ENCODE data around the gene HAS3. TPM values are rescaled to one million over a fixed set of nuclear protein-coding genes. Genes with fewer than 3 reads are reported as not detected.

Gene HAS3
- total RNA-seq, 1 experiment from 2014 or later = 6.9 TPM

DNA sequence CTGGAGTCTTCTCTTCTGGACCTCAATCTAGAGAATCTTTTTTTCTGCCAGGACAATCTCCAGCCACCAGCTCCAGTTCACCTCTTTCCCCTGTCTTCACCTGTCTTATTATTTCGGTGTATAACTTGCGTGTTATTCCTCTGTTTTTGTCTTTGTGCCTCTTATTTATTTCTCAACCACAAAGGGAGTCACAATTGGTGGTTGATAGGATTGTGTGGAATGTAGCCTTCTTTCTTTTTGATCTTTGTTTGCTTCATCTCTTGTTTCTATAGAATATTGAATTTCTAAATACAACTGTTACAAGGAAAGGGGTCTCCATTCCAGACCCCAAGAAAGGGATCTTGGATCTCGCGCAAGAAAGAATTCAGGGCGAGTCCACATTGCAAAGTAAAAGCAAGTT lies 35.9 kb upstream of the HAS3 start:
- Histone ChIP-seq H3K4me3 (ENCODE audit: low read depth in 2 of 2, low read length in 2 of 2) (no peak overlapping the region), H3K27me3 (ENCODE audit: control insufficient read depth, insufficient read depth, low read length) (no peaks in the 10 kb centered on the region), H3K27ac (ENCODE audit: low read length) (no peak overlapping the region), H3K9me3 (ENCODE audit: control insufficient read depth, insufficient read depth, low read depth, low read length) (no peaks in the 10 kb centered on the region), H3K36me3 (ENCODE audit: control insufficient read depth, insufficient read depth, low read length) (no peaks in the 10 kb centered on the region), H3K4me1 (ENCODE audit: control insufficient read depth, insufficient read depth, low read length) (peaks cover 22% of the 10 kb centered on the region)
- ATAC-seq (no peak), DNase-seq (ENCODE audit: low read depth, low spot score) (no peak)
- CTCF ChIA-PET = no interaction called here
- BruUV-seq (replicated peaks) = no TSS peak
- in situ Hi-C loops (cut with HindIII; ENCODE audit: low pct_unique_long_range_greater_than_20kb, low sequenced_read_pairs) = no loop called here
- POLR2A ChIA-PET = interaction anchor here (0.7 kb wide), 1 partner anchor 199 kb away, joined by 7 read pairs; no protein-coding TSS in a partner anchor
- TF ChIP-seq SIN3A (IDR thresholded peaks at IDR 0.05; ENCODE audit: borderline replicate concordance, insufficient read depth, low read depth, low read length) = no peak
- TF ChIP-seq, protein P1, sequence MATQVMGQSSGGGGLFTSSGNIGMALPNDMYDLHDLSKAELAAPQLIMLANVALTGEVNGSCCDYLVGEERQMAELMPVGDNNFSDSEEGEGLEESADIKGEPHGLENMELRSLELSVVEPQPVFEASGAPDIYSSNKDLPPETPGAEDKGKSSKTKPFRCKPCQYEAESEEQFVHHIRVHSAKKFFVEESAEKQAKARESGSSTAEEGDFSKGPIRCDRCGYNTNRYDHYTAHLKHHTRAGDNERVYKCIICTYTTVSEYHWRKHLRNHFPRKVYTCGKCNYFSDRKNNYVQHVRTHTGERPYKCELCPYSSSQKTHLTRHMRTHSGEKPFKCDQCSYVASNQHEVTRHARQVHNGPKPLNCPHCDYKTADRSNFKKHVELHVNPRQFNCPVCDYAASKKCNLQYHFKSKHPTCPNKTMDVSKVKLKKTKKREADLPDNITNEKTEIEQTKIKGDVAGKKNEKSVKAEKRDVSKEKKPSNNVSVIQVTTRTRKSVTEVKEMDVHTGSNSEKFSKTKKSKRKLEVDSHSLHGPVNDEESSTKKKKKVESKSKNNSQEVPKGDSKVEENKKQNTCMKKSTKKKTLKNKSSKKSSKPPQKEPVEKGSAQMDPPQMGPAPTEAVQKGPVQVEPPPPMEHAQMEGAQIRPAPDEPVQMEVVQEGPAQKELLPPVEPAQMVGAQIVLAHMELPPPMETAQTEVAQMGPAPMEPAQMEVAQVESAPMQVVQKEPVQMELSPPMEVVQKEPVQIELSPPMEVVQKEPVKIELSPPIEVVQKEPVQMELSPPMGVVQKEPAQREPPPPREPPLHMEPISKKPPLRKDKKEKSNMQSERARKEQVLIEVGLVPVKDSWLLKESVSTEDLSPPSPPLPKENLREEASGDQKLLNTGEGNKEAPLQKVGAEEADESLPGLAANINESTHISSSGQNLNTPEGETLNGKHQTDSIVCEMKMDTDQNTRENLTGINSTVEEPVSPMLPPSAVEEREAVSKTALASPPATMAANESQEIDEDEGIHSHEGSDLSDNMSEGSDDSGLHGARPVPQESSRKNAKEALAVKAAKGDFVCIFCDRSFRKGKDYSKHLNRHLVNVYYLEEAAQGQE (IDR thresholded peaks at IDR 0.05; ENCODE audit: insufficient read depth in 1 of 2, low read depth in 2 of 2, low read length in 1 of 2) = no peak
- TF ChIP-seq, protein P2, sequence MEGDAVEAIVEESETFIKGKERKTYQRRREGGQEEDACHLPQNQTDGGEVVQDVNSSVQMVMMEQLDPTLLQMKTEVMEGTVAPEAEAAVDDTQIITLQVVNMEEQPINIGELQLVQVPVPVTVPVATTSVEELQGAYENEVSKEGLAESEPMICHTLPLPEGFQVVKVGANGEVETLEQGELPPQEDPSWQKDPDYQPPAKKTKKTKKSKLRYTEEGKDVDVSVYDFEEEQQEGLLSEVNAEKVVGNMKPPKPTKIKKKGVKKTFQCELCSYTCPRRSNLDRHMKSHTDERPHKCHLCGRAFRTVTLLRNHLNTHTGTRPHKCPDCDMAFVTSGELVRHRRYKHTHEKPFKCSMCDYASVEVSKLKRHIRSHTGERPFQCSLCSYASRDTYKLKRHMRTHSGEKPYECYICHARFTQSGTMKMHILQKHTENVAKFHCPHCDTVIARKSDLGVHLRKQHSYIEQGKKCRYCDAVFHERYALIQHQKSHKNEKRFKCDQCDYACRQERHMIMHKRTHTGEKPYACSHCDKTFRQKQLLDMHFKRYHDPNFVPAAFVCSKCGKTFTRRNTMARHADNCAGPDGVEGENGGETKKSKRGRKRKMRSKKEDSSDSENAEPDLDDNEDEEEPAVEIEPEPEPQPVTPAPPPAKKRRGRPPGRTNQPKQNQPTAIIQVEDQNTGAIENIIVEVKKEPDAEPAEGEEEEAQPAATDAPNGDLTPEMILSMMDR (IDR thresholded peaks at IDR 0.05) = no peak
- TF ChIP-seq TCF7L2 (IDR thresholded peaks at IDR 0.05; ENCODE audit: low read depth, low read length) = no peak
- no peak for TF ChIP-seq POLR2AphosphoS5 (IDR thresholded peaks at IDR 0.05; ENCODE audit: low read depth, low read length)
- intact Hi-C loops (cut with micrococcal nuclease; ENCODE audit: unreplicated experiment) = no loop called here

DNA sequence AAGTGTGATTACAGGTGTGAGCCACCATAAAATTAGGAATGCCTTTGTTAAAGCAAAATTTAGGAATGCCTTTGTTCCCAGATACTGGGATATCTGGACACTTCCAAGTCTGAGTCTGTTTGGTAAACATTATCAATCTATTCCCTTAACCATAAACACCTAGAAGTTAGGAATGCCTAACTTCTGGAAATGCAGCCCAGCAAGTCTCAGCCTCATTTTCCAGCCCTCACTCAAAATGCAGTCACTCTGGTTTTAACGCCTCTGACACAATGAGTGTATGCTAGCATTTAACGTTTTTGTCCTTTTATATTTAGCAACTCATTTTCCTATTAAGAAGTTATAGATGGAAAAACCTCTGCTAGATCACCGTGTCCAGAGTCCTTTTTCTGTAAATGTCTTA lies 34.4 kb upstream of the HAS3 start:
- DNase-seq (ENCODE audit: low read depth, low spot score) (no peak), ATAC-seq (no peak)
- Histone ChIP-seq H3K27me3 (ENCODE audit: control insufficient read depth, insufficient read depth, low read length) (no peaks in the 10 kb centered on the region), H3K27ac (ENCODE audit: low read length) (no peak overlapping the region), H3K4me3 (ENCODE audit: low read depth in 2 of 2, low read length in 2 of 2) (no peak overlapping the region), H3K4me1 (ENCODE audit: control insufficient read depth, insufficient read depth, low read length) (peaks cover 22% of the 10 kb centered on the region), H3K36me3 (ENCODE audit: control insufficient read depth, insufficient read depth, low read length) (no peaks in the 10 kb centered on the region), H3K9me3 (ENCODE audit: control insufficient read depth, insufficient read depth, low read depth, low read length) (no peaks in the 10 kb centered on the region)
- CTCF ChIA-PET = no interaction called here
- TF ChIP-seq, protein P1 (IDR thresholded peaks at IDR 0.05; ENCODE audit: insufficient read depth in 1 of 2, low read depth in 2 of 2, low read length in 1 of 2) = no peak
- POLR2A ChIA-PET = interaction anchor here (0.6 kb wide), 1 partner anchor 40 kb away, joined by 3 read pairs; no protein-coding TSS in a partner anchor
- BruUV-seq (replicated peaks) = no TSS peak
- intact Hi-C loops (cut with micrococcal nuclease; ENCODE audit: unreplicated experiment) = no loop called here
- in situ Hi-C loops (cut with HindIII; ENCODE audit: low pct_unique_long_range_greater_than_20kb, low sequenced_read_pairs) = no loop called here
